HG02884 (cell line): ENCODE data around the gene ENOSF1.
"Not testable (repeated sequence)": the region's sequence is repeated elsewhere in the genome, so short reads cannot be mapped to it uniquely, and the experiment has no call there.

Source experiments
- ATAC-seq: cut with Tn5 transposase; IDR thresholded peaks from one replicate; pipeline ENCODE4 v1.9.1; 2021; ENCODE audit warnings: mild to moderate bottlenecking, moderate library complexity; ENCODE audit not compliant: unreplicated experiment

The ENOSF1 gene

DNA sequence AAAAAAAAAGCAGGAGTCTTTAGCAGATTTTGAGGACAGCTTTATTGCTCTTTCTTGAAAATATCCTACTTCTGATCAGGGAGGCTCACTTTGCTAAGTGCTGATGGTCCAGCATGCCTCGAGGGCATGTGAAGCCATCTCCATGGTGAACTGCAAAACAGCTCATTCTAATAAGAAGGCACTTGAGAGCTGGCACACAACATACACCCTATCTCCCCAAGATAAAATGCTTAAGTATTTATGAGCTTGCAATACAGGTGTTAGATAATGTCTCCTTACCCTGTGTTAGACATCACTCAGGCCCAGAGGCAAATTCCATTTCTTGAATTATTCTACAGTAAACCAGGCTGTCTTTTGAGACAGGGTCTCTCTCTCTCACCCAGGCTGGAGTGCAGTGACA lies 2.7 kb downstream of the ENOSF1 start:
- ATAC-seq, result no peak

DNA sequence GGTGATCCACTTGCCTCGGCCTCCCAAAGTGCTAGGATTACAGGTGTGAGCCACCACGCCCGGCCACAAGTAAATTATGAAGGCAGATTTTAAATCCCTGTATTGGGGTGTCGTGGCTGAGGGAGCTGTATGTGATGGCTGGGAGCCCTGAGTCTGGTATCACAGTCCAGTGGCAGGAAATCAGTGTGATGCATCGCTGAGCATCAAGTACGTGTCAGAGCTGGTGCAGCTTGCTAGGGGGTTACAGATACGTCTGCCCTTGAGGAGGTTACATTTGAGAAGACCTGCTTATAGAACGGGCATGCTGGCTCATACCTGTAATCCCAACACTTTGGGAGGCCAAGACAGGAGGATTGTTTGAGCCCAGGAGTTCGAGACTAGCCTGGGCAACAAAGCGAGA lies 4.3 kb downstream of the ENOSF1 start:
- ATAC-seq, result no peak

DNA sequence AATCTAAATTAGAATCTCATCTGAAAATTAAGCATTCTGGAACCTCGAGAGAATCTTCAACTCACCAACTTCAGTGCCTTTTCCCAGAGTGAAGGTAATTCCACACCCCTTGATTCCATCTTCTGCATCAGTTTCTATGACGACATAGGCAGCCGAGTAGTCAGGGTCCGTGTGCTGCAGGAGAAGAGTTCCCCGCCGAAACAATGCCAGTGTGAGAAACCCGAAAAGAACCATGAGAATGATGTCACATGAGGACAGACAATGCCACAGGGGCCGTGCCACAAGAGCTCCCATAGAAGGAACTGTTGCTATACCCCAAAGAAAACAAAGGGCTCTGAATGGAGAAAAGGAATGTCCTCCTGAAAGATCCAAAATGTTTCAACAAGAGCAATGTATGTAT lies 6.0 kb downstream of the ENOSF1 start:
- ATAC-seq, result no peak

DNA sequence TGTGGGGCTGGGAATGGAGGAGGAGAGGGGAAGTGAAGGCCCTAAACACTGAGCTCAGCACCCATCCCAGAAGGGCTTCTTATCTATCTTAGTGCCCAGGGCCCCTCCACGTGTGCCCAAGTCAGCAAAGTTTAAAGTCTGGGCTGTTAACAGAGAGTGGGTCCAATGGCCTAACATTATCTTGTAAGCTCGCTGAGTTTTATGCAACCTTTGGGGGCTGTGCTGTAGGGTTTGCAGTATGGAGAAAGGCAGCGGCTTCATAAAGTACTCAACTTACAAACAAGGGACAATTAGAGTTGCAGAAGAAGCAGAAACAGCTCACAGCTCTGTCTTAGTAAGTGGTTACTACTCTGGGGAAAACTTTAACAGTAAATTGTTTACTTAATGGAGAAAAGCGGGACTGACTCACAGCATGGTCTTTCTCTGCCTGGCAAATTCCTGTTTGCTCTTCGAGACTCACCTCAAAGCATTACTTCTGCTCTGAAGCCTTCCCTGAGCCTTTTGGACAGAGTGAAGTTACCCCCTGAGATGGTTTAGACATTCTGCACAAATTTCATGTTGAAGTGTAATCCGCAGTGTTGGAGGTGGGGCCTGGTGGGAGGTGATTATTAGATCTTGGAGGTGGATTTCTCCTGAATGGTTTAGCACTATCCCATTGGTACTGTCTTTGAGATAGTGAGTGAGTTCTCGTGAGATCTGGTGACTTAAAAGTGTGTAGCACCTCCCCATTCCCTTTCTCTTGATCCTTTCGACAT lies 9.0 kb downstream of the ENOSF1 start:
- ATAC-seq, result no peak

DNA sequence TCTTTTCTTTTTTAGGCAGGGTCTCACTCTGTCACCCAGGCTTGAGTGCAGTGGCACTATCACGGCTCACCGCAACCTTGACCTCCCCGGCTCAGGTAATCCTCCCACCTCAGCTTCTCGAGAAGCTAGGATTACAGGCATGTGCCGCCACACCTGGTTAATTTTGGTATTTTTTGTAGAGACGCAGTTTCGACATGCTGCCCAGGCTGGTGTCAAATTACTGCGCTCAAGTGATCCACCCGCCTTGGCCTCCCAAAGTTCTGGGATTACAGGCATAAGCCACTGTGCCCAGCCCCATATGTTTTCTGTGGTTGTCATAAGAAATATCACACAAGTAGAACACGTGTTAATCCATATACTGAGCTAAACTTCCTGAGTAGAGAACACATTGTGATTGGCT lies 14.6 kb downstream of the ENOSF1 start:
- no peak for ATAC-seq

DNA sequence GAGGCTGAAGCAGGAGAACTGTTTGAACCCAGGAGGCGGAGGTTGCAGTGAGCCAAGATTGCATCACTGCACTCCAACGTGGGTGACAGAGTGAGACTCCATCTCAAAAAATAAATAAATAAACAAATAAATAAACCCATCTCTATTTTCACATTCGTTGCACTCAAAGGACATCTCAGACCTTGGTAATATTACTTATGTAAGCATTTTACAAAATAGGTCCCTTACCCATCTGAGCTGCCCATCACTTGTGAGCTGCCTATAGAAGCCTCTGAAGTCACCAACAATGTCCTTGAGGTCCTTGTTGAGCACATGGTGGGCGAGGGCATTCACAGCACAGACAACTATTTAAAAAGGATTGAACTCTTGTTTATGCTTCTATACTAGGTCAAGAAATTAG lies 15.4 kb downstream of the ENOSF1 start:
- no peak for ATAC-seq

DNA sequence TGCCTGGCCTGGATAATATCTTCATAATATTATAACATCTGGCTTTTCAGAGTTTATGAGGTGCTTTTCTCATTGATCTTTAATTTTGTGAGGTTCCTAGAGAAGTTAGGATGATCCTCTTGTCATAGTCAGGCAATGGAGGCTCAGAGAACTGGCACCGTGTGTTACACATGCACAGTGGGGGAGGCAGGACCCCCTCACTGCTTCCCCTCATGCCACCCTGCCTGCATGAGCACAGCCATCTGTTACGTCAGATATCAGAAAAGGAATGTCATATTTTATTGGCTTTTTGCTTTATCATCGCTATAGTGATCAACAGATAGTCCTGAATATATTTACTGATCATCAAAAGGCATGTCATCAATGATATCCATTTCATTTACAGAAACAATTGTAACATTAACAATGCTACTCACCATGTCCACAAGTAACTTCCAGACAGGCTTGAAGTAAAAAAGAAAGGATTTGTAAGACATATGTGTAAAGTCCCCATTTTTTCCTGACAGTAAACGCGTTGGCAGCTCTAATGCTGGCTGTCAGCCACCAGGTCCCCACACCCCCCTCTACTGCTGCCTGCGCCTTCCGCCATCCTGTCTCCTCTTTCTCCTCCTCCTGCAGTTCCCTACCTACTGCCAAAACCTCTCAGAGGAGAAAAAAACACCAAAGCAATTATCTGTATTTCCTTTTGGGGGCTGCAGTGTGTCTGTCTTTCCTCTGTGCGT lies 18.8 kb downstream of the ENOSF1 start:
- no peak for ATAC-seq

DNA sequence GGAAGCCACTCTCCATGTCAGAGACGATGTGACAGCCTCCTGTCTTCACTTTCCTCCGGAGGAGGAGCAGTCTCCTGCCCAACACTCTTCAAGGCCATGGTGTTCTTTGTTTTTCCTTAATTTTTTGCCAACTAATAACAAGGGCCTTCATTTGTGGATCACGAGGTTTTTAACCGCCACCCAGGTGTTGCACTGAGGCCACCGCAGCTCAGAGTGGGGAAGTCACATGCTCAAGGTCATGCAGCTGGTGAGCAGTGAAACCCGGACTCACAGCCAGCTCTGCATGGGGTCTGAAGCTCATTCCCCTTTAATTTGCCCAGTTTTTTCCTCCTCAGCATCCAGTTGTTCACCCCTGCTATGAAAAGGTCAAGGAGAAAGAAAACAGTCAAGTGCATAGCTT lies 19.6 kb downstream of the ENOSF1 start:
- ATAC-seq, result no peak

DNA sequence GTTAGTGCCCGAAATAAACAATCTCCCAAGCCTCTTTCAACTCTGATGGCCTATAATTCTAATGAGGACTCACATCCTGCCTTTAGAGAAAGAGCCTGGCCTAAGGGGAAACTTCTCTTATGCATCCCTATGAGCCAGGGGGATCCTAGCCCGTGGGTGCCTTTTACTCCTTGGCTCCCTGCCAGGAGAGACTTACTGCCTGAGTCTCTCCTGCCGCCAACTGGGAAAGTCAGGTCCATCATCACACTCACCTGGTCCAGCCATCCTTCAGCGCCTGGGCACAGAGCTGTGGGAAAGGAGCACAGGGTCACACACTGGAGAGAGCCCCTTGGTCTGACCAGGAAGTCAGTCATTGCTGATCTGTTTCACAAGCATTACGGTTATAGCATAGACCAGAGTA lies 24.1 kb downstream of the ENOSF1 start:
- no peak for ATAC-seq

DNA sequence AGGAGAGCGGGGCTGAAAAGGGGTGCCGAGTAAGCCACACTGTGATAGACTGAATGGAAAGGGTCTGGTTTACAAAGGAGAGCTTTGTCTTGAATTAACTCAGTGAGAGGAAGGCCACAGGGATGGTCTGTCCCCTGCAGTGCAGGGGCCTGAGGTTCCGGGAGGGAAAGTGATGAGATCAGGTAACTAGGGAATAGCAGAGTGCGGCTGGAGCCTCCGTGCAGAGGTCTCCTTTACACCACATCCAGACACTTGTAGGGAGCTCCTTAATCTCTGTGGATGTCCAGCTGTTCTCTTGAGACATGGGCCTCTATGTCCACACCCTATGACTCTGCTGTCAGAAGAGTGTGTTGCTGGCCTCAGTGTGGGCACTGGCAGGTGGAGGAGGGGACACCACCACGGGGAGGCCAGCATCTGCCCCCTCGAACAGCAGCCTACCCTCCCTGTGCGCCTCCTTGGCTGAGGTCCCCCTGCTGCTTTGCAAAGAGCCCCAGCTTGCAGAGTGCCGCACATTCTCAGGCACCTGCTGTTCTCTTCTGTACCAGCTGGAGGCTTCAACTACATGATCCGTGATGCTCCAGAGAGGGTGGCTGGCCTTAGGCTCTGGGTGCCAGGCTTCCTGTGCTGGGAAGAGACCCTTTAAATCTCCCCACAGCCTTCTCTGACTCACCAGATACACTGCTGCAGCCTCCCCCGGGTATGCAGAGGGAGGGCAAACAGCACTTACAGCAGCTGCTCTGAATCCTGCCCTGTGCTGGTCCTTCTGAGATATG lies 25.9 kb downstream of the ENOSF1 start:
- no peak for ATAC-seq

DNA sequence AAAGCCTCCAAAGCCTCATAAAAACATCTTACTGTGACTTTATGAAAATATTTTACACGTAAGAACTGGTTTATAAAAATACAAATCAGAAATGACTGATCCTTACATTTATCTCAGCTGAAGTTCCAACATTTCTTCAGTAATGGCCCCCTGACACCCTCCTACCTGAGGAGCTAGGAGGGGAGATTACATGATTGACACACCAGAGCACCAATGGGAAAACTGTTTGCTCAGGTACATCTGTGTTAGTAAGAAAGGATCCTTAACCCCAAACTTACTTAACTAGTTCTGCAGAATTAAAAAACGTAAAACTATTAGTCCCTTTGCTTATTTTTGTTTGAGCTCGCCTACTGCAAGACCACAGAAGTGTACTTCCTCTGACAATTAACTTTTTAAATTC lies 27.0 kb downstream of the ENOSF1 start:
- ATAC-seq, result no peak

DNA sequence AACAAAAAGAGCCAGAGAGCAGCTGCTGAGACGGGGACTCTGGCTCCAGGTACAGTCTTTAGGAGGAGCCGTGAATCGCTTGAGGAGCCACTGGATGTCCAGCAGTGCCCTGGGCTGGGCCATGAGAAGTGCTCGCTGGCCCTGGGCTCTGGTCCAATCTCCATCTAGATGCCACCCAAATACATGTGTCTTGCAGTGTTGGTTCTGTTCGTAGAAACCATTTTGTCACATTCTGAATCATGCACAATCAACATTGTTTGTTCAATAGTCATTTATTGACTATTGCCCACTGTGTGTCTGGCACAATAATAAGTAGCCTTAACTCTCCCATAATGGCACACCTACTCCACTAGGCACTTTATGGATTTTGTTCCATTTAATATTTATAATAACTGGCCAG lies 28.9 kb downstream of the ENOSF1 start:
- no peak for ATAC-seq

DNA sequence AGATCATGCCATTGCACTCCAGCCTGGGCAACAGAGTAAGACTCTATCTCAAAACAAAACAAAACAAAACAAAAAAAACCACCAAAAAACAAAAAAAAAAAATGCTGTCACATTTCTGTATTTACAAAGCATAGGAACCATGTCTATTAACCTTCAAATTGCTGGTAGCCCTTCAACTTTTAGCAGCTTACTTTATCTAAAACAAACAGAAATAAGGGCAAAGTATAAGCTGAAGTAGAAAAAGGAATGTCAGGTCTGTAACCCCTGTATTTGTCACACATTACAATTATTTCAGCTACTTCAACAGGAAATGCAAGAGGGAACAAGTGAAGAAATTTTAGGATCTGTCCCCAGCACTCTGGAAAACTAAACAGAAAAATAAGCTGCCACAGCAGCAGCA lies 29.6 kb downstream of the ENOSF1 start:
- ATAC-seq, result no peak

DNA sequence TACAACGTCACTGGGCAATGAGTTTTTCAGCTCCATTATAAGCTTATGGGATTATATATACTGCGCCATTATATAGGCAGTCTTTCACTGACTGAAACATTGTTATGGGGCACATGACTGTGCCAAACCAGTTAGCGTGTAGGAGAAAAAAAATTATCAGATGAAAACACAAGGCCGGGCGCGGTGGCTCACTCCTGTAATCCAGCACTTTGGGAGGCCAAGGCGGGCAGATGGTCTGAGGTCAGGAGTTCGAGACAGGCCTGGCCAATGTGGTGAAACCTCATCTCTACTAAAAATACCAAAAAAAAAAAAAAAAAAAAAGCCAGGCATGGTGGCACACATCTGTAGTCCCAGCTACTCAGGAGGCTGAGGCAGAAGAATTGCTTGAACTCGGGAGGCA lies 30.0 kb downstream of the ENOSF1 start:
- not testable (repeated sequence) for ATAC-seq

DNA sequence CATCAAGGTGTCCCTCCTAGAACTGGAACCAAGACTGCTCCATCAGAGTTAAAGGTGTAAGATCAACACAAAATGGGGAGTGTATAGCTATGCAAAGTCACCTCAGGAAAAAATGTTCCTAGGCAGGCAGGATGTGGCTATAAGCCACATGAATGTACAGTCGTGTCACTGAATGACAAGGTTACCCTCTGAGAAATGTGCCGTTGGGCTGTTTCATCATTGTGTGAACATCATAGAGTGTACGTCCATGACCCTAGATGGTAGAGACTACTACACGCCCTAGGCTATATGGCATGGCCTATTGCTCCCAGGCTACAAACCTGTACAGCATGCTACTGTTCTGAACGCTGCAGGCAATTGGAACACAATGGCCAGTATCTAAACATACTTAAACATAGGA lies 30.4 kb downstream of the ENOSF1 start:
- no peak for ATAC-seq

DNA sequence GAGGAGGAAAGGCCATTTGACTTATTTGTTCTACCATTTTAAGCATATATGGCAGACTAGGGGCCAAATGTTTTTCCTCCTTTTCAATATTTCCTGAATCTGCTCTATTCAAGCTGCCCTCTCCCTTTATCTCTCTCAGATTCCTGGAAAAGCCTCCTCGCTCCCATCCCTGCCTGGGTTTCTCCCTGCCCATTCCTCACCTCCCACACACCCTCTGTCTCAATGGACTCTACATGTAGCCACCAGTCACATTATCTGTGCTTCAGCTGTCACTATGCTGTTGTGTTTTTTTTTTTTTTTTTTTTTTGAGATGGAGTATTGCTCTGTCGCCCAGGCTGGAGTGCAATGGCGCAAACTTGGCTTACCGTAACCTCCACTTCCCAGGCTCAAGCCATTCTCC lies 32.0 kb downstream of the ENOSF1 start:
- no peak for ATAC-seq

DNA sequence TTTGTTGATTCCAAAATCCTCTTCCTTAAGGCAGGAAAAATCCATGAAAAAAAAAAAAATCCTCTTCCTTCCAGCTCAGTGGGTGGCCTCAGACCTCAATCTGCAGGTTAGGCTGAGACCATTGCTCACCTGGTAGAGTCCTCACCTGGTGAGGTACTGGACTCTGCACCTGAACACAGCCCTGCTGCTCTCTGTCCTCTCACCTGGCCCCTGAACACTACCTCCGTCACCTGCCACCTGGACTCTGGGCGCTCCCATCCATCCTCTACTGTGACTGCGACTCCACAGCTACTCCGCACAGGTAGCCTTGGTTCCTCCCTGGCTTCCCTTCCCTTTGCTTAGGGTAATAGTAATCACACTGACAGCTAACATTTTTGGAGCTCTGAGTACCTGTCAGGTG lies 32.9 kb downstream of the ENOSF1 start:
- no peak for ATAC-seq

DNA sequence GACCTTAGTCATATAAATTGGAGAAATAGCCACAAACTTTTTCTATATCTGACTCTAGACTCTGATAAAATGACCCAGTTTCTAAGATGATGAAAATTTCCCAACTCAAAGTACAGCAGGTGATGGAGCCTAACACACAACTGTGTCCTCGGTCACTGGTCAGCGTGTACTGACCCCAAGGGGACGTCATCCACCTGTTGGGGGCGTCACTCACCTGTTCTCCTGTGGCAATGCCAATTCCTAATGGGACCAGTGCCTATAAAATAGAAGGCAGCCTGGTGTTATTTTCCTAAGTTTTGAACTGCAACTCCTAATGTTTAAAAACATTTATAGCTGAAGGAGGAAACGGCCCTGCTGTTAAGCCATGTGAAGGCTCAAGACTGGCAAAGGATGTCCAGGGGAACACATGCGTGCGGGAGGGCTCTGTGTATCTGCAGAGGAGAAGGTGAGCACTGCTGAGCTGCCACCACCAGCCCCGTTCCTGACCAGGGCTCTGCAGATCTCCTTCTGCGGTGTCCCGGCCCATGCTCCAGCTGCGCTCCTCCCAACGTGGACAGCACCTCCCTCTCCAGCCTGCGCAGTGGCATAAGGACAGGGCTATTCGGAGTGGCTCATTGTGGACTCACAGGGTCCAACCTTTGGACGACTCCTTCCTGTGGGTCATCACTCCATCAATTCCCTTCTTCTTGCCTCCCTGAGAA lies 33.8 kb downstream of the ENOSF1 start:
- no peak for ATAC-seq

DNA sequence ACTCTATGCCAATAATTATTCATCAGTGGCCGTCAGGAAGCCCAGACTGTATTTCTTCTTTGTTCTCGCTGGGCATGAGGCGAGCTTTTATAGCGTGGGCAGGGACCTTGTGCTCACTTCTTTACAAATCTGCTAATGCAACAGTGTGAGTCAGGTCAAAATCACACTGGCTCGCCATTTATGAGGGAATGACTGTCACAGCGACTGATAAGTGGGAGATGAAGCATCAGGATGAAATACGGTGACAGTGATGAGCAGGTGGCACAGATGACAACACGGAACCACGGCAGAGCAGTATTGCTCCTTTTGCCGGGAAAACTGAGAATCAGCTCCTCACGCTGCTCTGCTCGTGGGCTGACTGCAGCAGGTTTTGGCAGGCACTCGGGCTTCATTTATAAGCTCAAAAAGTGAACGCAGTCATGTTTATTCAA lies 34.5 kb downstream of the ENOSF1 start:
- ATAC-seq, result no peak

DNA sequence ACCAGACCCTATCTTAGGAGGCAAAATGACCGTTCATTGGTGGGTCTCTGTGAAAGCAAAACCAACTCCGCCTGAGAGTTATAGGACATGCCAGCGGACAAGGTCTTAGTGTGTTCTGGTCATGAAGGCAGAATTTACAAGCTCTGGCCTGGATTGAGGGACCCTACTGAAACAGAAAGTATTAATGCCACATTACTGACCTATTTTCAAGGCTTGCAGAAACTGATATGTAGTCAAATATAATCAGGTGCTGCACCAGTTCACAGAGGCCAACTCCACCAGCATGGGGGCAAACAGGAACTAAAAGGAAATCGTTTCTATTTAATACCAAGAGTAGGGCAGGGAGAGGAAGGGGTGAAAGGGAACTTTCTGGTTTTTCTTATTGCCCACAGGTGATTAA lies 35.3 kb downstream of the ENOSF1 start:
- ATAC-seq, result no peak

DNA sequence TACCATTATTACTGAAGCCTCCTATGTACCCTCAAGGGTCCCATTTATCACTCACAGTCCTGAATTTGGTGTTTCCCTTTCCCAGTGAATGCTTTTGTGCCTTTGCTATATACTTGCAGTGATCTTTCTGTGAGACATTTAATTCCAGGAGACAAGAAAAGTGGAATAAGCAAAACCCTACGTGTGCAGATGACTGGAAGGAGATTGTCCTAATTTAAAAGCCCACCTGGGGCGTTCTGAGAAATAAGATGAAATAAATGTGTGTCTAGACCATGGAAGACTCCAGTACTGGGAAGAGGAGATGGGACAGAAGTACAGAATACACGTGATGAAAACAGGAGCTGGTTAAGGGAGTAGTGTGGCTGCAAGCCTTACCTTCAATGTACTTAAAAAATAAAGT lies 35.7 kb downstream of the ENOSF1 start:
- ATAC-seq, result no peak
